Lower leg skin (tissue), 3 donors: ENCODE results near the gene RPTOR.

Experiments used
- POLR2A ChIP-seq, 2 donors: fragments of 450-650 bp; IDR thresholded peaks; one replicate each; pipeline ENCODE4 v1.6.1; 2016 to 2017; ENCODE audit warnings: antibody characterized with exemption in 2 of 2, mild to moderate bottlenecking in 1 of 2, moderate library complexity in 1 of 2
- TF ChIP-seq, protein P1 (sequence below), 3 donors: fragments of 450-650 bp; IDR thresholded peaks; one replicate each; pipeline ENCODE4 v1.5.1; 2016; ENCODE audit warnings: antibody characterized with exemption in 3 of 3, mild to moderate bottlenecking in 3 of 3, moderate library complexity in 2 of 3

DNA sequence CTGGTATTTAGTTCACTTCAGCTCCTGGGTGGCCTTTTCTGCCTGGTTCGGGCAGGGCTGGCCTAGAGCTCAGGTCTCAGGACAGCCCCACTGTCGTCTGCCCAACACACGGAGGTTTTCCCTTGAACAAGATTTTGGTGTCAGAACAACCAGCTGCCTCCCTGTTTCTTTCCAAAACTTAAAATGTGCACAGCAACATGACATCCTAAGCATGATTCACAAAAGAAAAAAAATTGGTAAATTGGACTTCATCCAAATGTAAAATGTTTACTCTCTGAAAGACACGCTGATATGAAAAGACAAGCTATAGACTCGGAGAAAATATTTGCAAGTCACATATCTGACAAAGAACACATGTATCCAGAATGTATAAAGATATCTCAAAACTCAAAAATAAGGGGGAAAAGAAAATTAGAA lies 249.2 kb downstream of the RPTOR start:
- TF ChIP-seq, protein P1, sequence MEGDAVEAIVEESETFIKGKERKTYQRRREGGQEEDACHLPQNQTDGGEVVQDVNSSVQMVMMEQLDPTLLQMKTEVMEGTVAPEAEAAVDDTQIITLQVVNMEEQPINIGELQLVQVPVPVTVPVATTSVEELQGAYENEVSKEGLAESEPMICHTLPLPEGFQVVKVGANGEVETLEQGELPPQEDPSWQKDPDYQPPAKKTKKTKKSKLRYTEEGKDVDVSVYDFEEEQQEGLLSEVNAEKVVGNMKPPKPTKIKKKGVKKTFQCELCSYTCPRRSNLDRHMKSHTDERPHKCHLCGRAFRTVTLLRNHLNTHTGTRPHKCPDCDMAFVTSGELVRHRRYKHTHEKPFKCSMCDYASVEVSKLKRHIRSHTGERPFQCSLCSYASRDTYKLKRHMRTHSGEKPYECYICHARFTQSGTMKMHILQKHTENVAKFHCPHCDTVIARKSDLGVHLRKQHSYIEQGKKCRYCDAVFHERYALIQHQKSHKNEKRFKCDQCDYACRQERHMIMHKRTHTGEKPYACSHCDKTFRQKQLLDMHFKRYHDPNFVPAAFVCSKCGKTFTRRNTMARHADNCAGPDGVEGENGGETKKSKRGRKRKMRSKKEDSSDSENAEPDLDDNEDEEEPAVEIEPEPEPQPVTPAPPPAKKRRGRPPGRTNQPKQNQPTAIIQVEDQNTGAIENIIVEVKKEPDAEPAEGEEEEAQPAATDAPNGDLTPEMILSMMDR (IDR thresholded peaks at IDR 0.05): no peak
- no peak for TF ChIP-seq POLR2A (IDR thresholded peaks at IDR 0.05)
